GM23338 (cell line): ENCODE measurements around the gene AP4E1. TPM values are rescaled to one million over a fixed set of nuclear protein-coding genes. Genes with fewer than 3 reads are reported as not detected.

ENCODE experiments used
- ATAC-seq: fragments of 200-7000 bp; cut with Tn5 transposase; 3 replicates; pipeline ENCODE4 v1.9.1; 2020
- DNase-seq: peaks from one replicate; pipeline ENCODE4 v3.0.0-alpha.2; 2015; ENCODE audit warnings: low spot score
- H2AFZ ChIP-seq: fragments of 200-600 bp; sonication (generic); 2 replicates; pipeline ENCODE4 v1.8.0; 2016; ENCODE audit warnings: antibody characterized with exemption, mild to moderate bottlenecking, moderate library complexity
- H3F3A ChIP-seq: fragments of 200-600 bp; sonication (generic); replicated peaks from 2 replicates; pipeline ENCODE4 v1.8.0; 2017; ENCODE audit warnings: antibody characterized with exemption, mixed run types, low read depth
- H3K27ac ChIP-seq: fragments of 200-600 bp; sonication (generic); 2 replicates; pipeline ENCODE4 v1.6.1; 2016; ENCODE audit warnings: low read depth
- H3K27me3 ChIP-seq: fragments of 200-600 bp; sonication (generic); 2 replicates; pipeline ENCODE4 v1.8.0; 2016; ENCODE audit warnings: mild to moderate bottlenecking, mixed run types, moderate library complexity; ENCODE audit not compliant: insufficient read depth
- H3K36me3 ChIP-seq: fragments of 200-600 bp; sonication (generic); 2 replicates; pipeline ENCODE4 v1.8.0; 2016; ENCODE audit warnings: mild to moderate bottlenecking; ENCODE audit not compliant: insufficient read depth
- H3K4me1 ChIP-seq: fragments of 200-600 bp; sonication (generic); 2 replicates; pipeline ENCODE4 v1.8.0; 2016; ENCODE audit warnings: mild to moderate bottlenecking, moderate library complexity; ENCODE audit not compliant: insufficient read depth
- H3K4me2 ChIP-seq: fragments of 200-600 bp; sonication (generic); 2 replicates; pipeline ENCODE4 v1.7.1; 2017; ENCODE audit warnings: mixed run types
- H3K4me3 ChIP-seq: fragments of 200-600 bp; sonication (generic); 2 replicates; pipeline ENCODE4 v1.6.1; 2016; ENCODE audit warnings: mixed run types
- H3K79me2 ChIP-seq: fragments of 200-600 bp; sonication (generic); replicated peaks from 2 replicates; pipeline ENCODE4 v1.8.0; 2017; ENCODE audit warnings: mild to moderate bottlenecking; ENCODE audit not compliant: insufficient read depth
- H3K9me2 ChIP-seq: fragments of 200-600 bp; sonication (generic); 2 replicates; pipeline ENCODE4 v1.8.0; 2017; ENCODE audit not compliant: insufficient read depth
- H4K20me1 ChIP-seq: fragments of 200-600 bp; sonication (generic); replicated peaks from 2 replicates; pipeline ENCODE4 v1.8.0; 2017; ENCODE audit warnings: mild to moderate bottlenecking; ENCODE audit not compliant: insufficient read depth
- H3K27ac Mint-ChIP-seq: 2 replicates; pipeline ENCODE4 v1.8.0; 2020; ENCODE audit warnings: inconsistent platforms, mild to moderate bottlenecking, moderate library complexity, mixed read lengths
- H3K27me3 Mint-ChIP-seq: 3 replicates; pipeline ENCODE4 v1.8.0; 2022; ENCODE audit warnings: low read depth, mild to moderate bottlenecking, moderate library complexity, mixed read lengths, inconsistent platforms; ENCODE audit not compliant: insufficient read depth, poor library complexity
- H3K36me3 Mint-ChIP-seq: 3 replicates; pipeline ENCODE4 v1.8.0; 2021; ENCODE audit warnings: low read depth, mild to moderate bottlenecking, inconsistent platforms, moderate library complexity, mixed read lengths
- H3K4me1 Mint-ChIP-seq: 3 replicates; pipeline ENCODE4 v1.8.0; 2020; ENCODE audit warnings: mild to moderate bottlenecking, inconsistent platforms, mixed read lengths
- H3K4me3 Mint-ChIP-seq: 3 replicates; pipeline ENCODE4 v1.8.0; 2021; ENCODE audit warnings: moderate library complexity, mild to moderate bottlenecking, inconsistent platforms, mixed read lengths
- H3K9me3 Mint-ChIP-seq: 3 replicates; pipeline ENCODE4 v1.8.0; 2020; ENCODE audit warnings: moderate library complexity, mild to moderate bottlenecking, inconsistent platforms, mixed read lengths
- CREB1 ChIP-seq: fragments of 250-450 bp; sonication (Bioruptor Pico); IDR thresholded peaks from 2 replicates; pipeline ENCODE4 v1.5.0; 2020; ENCODE audit warnings: low read depth, mild to moderate bottlenecking, moderate library complexity
- ETS1 ChIP-seq: IDR thresholded peaks from 2 replicates; pipeline ENCODE4 v1.6.1; 2016; ENCODE audit warnings: antibody characterized with exemption
- EZH2 ChIP-seq: fragments of 200-600 bp; sonication (generic); IDR thresholded peaks from one replicate; pipeline ENCODE4 v1.8.0; 2017; ENCODE audit warnings: antibody characterized with exemption, mild to moderate bottlenecking, low read depth; ENCODE audit not compliant: unreplicated experiment
- EZH2phosphoT487 ChIP-seq: fragments of 200-600 bp; sonication (generic); IDR thresholded peaks from one replicate; pipeline ENCODE4 v1.8.1; 2018; ENCODE audit warnings: antibody characterized with exemption; ENCODE audit not compliant: unreplicated experiment
- ZNF462 ChIP-seq: fragments of 250-450 bp; sonication (Bioruptor Pico); IDR thresholded peaks from 2 replicates; pipeline ENCODE4 v1.5.0; 2020; ENCODE audit warnings: mild to moderate bottlenecking, moderate library complexity
- polyA plus RNA-seq: library from polyadenylated mRNA; unstranded; fragments of >200 nt; fragmentation: Nextera tagmentation; extraction: Ambion mirVana; gene quantifications from 2 replicates; pipeline ENCODE4 v1.2.1, GENCODE V29; 2016
- total RNA-seq: library from RNA; depleted of rRNA; stranded (reverse); fragments of >200 nt; shearing (Covaris generic); gene quantifications from 2 replicates; pipeline ENCODE4 v1.2.3, GENCODE V29; 2014

The AP4E1 gene
- total and polyA plus RNA-seq, 2 experiments from 2014 or later: 4.4 to 15.4 TPM

GRCh38 chr15:51038974-51039319 is 130.5 kb downstream of the AP4E1 start (continued):
- no peak for TF ChIP-seq ZNF462
- no peak for TF ChIP-seq CREB1 (CRISPR knock-in tag)

GRCh38 chr15:51044037-51044727 is 135.7 kb downstream of the AP4E1 start:
- Histone ChIP-seq H3K79me2 (no peaks in the 10 kb centered on the region; the same call in 1 of the 2 replicates), H2AFZ (no peak overlapping the region), H3K27ac (no peak overlapping the region), H3K4me3 (no peak overlapping the region), H3K27me3 (no peaks in the 10 kb centered on the region), H3K36me3 (no peaks in the 10 kb centered on the region), H3K4me1 (peaks cover 24% of the 10 kb centered on the region), H4K20me1 (no peaks in the 10 kb centered on the region), H3K4me2 (no peak overlapping the region), H3F3A (no peaks in the 10 kb centered on the region), H3K9me2 (0 out of 2 replicates have a peak, but pooled peaks cover 3% of the 10 kb centered on the region)
- Mint-ChIP-seq H3K27me3 (peaks cover 2% of the 10 kb centered on the region), H3K27ac (no peak overlapping the region; the same call in 1 of the 2 replicates), H3K36me3 (no peaks in the 10 kb centered on the region), H3K9me3 (no peaks in the 10 kb centered on the region), H3K4me3 (no peak overlapping the region), H3K4me1 (peaks cover 43% of the 10 kb centered on the region)
- DNase-seq: no peak
- no peak for ATAC-seq
- TF ChIP-seq ETS1 (no peak), ZNF462 (no peak), EZH2 (no peak), EZH2phosphoT487 (no peak), CREB1 (CRISPR knock-in tag) (no peak)
